CD8-positive, alpha-beta memory T cell (primary cell): ENCODE measurements around the gene HOTAIR. TPM values are rescaled to one million over a fixed set of nuclear protein-coding genes. Genes with fewer than 3 reads are reported as not detected.

ENCODE experiments used
- CTCF ChIA-PET: fragments of 350-600 bp; sonication (Branson Sonifier 250); formaldehyde crosslinking; loops from one replicate; lab custom pipeline; 2021; ENCODE audit warnings: antibody characterized with exemption; lab: Charles Lee
- POLR2A ChIA-PET: fragments of 350-600 bp; sonication (Branson Sonifier 250); formaldehyde crosslinking; loops from one replicate; lab custom pipeline; 2021; ENCODE audit warnings: antibody characterized with exemption; lab: Charles Lee
- DNase-seq, 5 donors: peaks; one replicate each; pipeline versions ENCODE4 v3.0.0 to v3.0.0-alpha.2; 2020 to 2022; ENCODE audit warnings: mixed read lengths in 1 of 5
- H3K27ac ChIP-seq: one replicate; pipeline ENCODE4 v1.7.0; 2013; ENCODE audit warnings: low read depth, mild to moderate bottlenecking, low read length, moderate library complexity
- H3K27me3 ChIP-seq: 2 replicates; pipeline ENCODE4 v1.7.0; 2013; ENCODE audit warnings: low read length, mild to moderate bottlenecking; ENCODE audit not compliant: insufficient read depth, poor library complexity, severe bottlenecking
- H3K36me3 ChIP-seq: 2 replicates; pipeline ENCODE4 v1.7.0; 2013; ENCODE audit warnings: mild to moderate bottlenecking, low read length, moderate library complexity; ENCODE audit not compliant: insufficient read depth
- H3K4me1 ChIP-seq: 2 replicates; pipeline ENCODE4 v1.7.0; 2013; ENCODE audit warnings: mild to moderate bottlenecking, low read length, moderate library complexity; ENCODE audit not compliant: insufficient read depth
- H3K4me3 ChIP-seq: 2 replicates; pipeline ENCODE4 v1.7.0; 2013; ENCODE audit warnings: mild to moderate bottlenecking, low read length
- H3K9me3 ChIP-seq: 2 replicates; pipeline ENCODE4 v1.7.0; 2013; ENCODE audit warnings: mild to moderate bottlenecking, low read length
- H3K27ac Mint-ChIP-seq, 8 donors: one replicate each; pipeline ENCODE4 v1.8.0; 2020 to 2021; ENCODE audit warnings: mixed read lengths in 8 of 8, mild to moderate bottlenecking in 6 of 8, inconsistent platforms in 3 of 8, moderate library complexity in 3 of 8
- H3K27me3 Mint-ChIP-seq, 2 donors: one replicate each; pipeline ENCODE4 v1.8.0; 2020 to 2021; ENCODE audit warnings: mixed read lengths in 2 of 2, mild to moderate bottlenecking in 1 of 2, moderate library complexity in 1 of 2
- H3K36me3 Mint-ChIP-seq, 3 donors: one replicate each; pipeline ENCODE4 v1.8.0; 2020 to 2021; ENCODE audit warnings: mixed read lengths in 3 of 3, inconsistent platforms in 1 of 3, mild to moderate bottlenecking in 1 of 3
- H3K4me1 Mint-ChIP-seq, 3 donors: one replicate each; pipeline ENCODE4 v1.8.0; 2020 to 2021; ENCODE audit warnings: mixed read lengths in 3 of 3, inconsistent platforms in 1 of 3, mild to moderate bottlenecking in 1 of 3
- H3K4me3 Mint-ChIP-seq, 7 donors: one replicate each; pipeline ENCODE4 v1.8.0; 2020 to 2021; ENCODE audit warnings: mixed read lengths in 7 of 7, mild to moderate bottlenecking in 6 of 7, moderate library complexity in 4 of 7, inconsistent platforms in 2 of 7
- H3K9me3 Mint-ChIP-seq, 5 donors: one replicate each; pipeline ENCODE4 v1.8.0; 2020 to 2022; ENCODE audit warnings: mixed read lengths in 5 of 5, mild to moderate bottlenecking in 3 of 5, moderate library complexity in 2 of 5, inconsistent platforms in 1 of 5
- polyA plus RNA-seq: library from polyadenylated mRNA; unstranded; fragments of 300-500 nt; fragmentation: Illumina TruSeq; gene quantifications from one replicate; pipeline ENCODE4 v1.2.3, GENCODE V29; 2021
- total RNA-seq, 2 experiments: library from RNA; stranded (reverse); gene quantifications; one replicate each; pipeline ENCODE4 v1.2.3, GENCODE V29; 2021

The HOTAIR gene
- total and polyA plus RNA-seq, 3 experiments from 2014 or later: not detected

- no peak overlapping the region for H3K27ac ChIP-seq
- H3K4me1 ChIP-seq: peaks cover 11% of the 10 kb centered on the region
- H3K27me3 Mint-ChIP-seq: peaks cover 91 to 95% of the 10 kb centered on the region in 2 donors
- peak overlapping the region in 3 of 8 donors; percentile 8 to 72 (median 63) for H3K27ac Mint-ChIP-seq
- peaks cover 9 to 30% (median 14%) of the 10 kb centered on the region in 3 donors for H3K4me1 Mint-ChIP-seq
- H3K36me3 ChIP-seq: no peaks in the 10 kb centered on the region
- H3K4me3 ChIP-seq: no peak overlapping the region
- ChIA-PET CTCF (interaction anchor here (1.2 kb wide), 1 partner anchor 41 kb away, joined by 3 read pairs; no protein-coding TSS in a partner anchor), POLR2A (no interaction called here)
- H3K9me3 ChIP-seq: no peaks in the 10 kb centered on the region
- H3K9me3 Mint-ChIP-seq: peaks cover 0 to 11% (median 3%) of the 10 kb centered on the region in 5 donors
- H3K4me3 Mint-ChIP-seq: peak overlapping the region in 5 of 7 donors; percentile 0 to 63 (median 29)
- DNase-seq: no peak
- peaks cover 0 to 2% (median 0%) of the 10 kb centered on the region in 3 donors for H3K36me3 Mint-ChIP-seq
- H3K27me3 ChIP-seq: peaks cover 88% of the 10 kb centered on the region
These were observed 23.8 kb downstream of the HOTAIR start for GRCh38 chr12:53950789-53951576.

- H3K4me3 ChIP-seq: no peak overlapping the region
- Mint-ChIP-seq H3K27ac (peak overlapping the region in 3 of 8 donors; percentile 33 to 68 (median 62)), H3K4me1 (peaks cover 5 to 24% (median 11%) of the 10 kb centered on the region in 3 donors), H3K4me3 (peak overlapping the region in 1 of 7 donors; percentile 19), H3K27me3 (peaks cover 91 to 95% of the 10 kb centered on the region in 2 donors), H3K9me3 (peaks cover 0 to 8% (median 3%) of the 10 kb centered on the region in 5 donors), H3K36me3 (no peaks in the 10 kb centered on the region)
- H3K27me3 ChIP-seq: peaks cover 88% of the 10 kb centered on the region
- H3K9me3 ChIP-seq: no peaks in the 10 kb centered on the region
- no peak for DNase-seq
- ChIA-PET CTCF (no interaction called here), POLR2A (no interaction called here)
- no peaks in the 10 kb centered on the region for H3K36me3 ChIP-seq
- no peak overlapping the region for H3K27ac ChIP-seq
- H3K4me1 ChIP-seq: peaks cover 8% of the 10 kb centered on the region
These were observed 24.3 kb downstream of the HOTAIR start for GRCh38 chr12:53950437-53950773.

- Mint-ChIP-seq H3K4me1 (peaks cover 10 to 28% (median 11%) of the 10 kb centered on the region in 3 donors), H3K36me3 (no peaks in the 10 kb centered on the region), H3K27ac (peak overlapping the region in 2 of 8 donors; percentile 62 to 68), H3K27me3 (peaks cover 95 to 100% of the 10 kb centered on the region in 2 donors), H3K4me3 (peak overlapping the region in 1 of 7 donors; percentile 52), H3K9me3 (peaks cover 0 to 8% (median 3%) of the 10 kb centered on the region in 5 donors)
- Histone ChIP-seq H3K4me3 (no peak overlapping the region), H3K27me3 (peaks cover 91% of the 10 kb centered on the region), H3K9me3 (no peaks in the 10 kb centered on the region), H3K36me3 (no peaks in the 10 kb centered on the region), H3K4me1 (peaks cover 8% of the 10 kb centered on the region), H3K27ac (no peak overlapping the region)
- POLR2A ChIA-PET: no interaction called here
- CTCF ChIA-PET: no interaction called here
- DNase-seq: no peak
These were observed 24.9 kb downstream of the HOTAIR start for GRCh38 chr12:53949631-53950436.

GRCh38 chr12:53948650-53949593 lies 25.8 kb downstream of the HOTAIR start:
- peak overlapping the region in 2 of 7 donors; percentile 6 to 52 for H3K4me3 Mint-ChIP-seq
- H3K36me3 Mint-ChIP-seq: no peaks in the 10 kb centered on the region
- ChIA-PET CTCF (no interaction called here), POLR2A (no interaction called here)
- H3K4me1 Mint-ChIP-seq: peaks cover 11 to 26% (median 11%) of the 10 kb centered on the region in 3 donors
- peaks cover 8% of the 10 kb centered on the region for H3K4me1 ChIP-seq
- H3K27ac ChIP-seq: no peak overlapping the region
- peak overlapping the region in 2 of 8 donors; percentile 43 to 68 for H3K27ac Mint-ChIP-seq
- peaks cover 91% of the 10 kb centered on the region for H3K27me3 ChIP-seq
- peaks cover 0 to 5% (median 3%) of the 10 kb centered on the region in 5 donors for H3K9me3 Mint-ChIP-seq
- H3K4me3 ChIP-seq: no peak overlapping the region
- H3K9me3 ChIP-seq: no peaks in the 10 kb centered on the region
- DNase-seq: no peak
- H3K36me3 ChIP-seq: no peaks in the 10 kb centered on the region
- H3K27me3 Mint-ChIP-seq: peaks cover 95 to 100% of the 10 kb centered on the region in 2 donors

- no peaks in the 10 kb centered on the region for H3K9me3 ChIP-seq
- Mint-ChIP-seq H3K36me3 (no peaks in the 10 kb centered on the region), H3K9me3 (peaks cover 0 to 2% (median 0%) of the 10 kb centered on the region in 5 donors), H3K27ac (peak overlapping the region in 1 of 8 donors; percentile 68), H3K4me1 (peaks cover 6 to 21% (median 6%) of the 10 kb centered on the region in 3 donors), H3K4me3 (no peak overlapping the region), H3K27me3 (peaks cover 93 to 100% of the 10 kb centered on the region in 2 donors)
- CTCF ChIA-PET: no interaction called here
- H3K27ac ChIP-seq: no peak overlapping the region
- H3K4me3 ChIP-seq: no peak overlapping the region
- no peaks in the 10 kb centered on the region for H3K36me3 ChIP-seq
- no peak for DNase-seq
- H3K27me3 ChIP-seq: peaks cover 91% of the 10 kb centered on the region
- POLR2A ChIA-PET: no interaction called here
- H3K4me1 ChIP-seq: peaks cover 8% of the 10 kb centered on the region
These were observed 27.0 kb downstream of the HOTAIR start for GRCh38 chr12:53947743-53948142.

GRCh38 chr12:53944907-53945847 lies 29.6 kb downstream of the HOTAIR start:
- peaks cover 91 to 98% of the 10 kb centered on the region in 2 donors for H3K27me3 Mint-ChIP-seq
- Histone ChIP-seq H3K4me3 (no peak overlapping the region), H3K36me3 (no peaks in the 10 kb centered on the region), H3K27ac (no peak overlapping the region), H3K9me3 (no peaks in the 10 kb centered on the region), H3K4me1 (no peaks in the 10 kb centered on the region), H3K27me3 (peaks cover 76% of the 10 kb centered on the region)
- DNase-seq: no peak
- H3K27ac Mint-ChIP-seq: no peak overlapping the region
- POLR2A ChIA-PET: no interaction called here
- CTCF ChIA-PET: no interaction called here
- H3K36me3 Mint-ChIP-seq: no peaks in the 10 kb centered on the region
- H3K4me1 Mint-ChIP-seq: peaks cover under 1 to 7% (median 6%) of the 10 kb centered on the region in 3 donors
- H3K4me3 Mint-ChIP-seq: peak overlapping the region in 1 of 7 donors; percentile 14
- peaks cover 0 to 2% (median 0%) of the 10 kb centered on the region in 5 donors for H3K9me3 Mint-ChIP-seq
